HepG2 (cell line): ENCODE results near the gene PLSCR3. TPM values are rescaled to one million over a fixed set of nuclear protein-coding genes. Genes with fewer than 3 reads are reported as not detected.
A peak's percentile ranks its signal among the peaks of the same experiment; 100 is the strongest.

ENCODE experiments used
- CHD2 ChIP-seq: IDR thresholded peaks from 2 replicates; pipeline ENCODE4 v1.6.1; 2011; ENCODE audit warnings: low read depth, low read length, improper control_type of control experiment
- CSRNP1 ChIP-seq: sonication (generic); formaldehyde crosslinking; IDR thresholded peaks from 2 replicates; pipeline ENCODE4 v1.8.1; 2023; ENCODE audit warnings: mild to moderate bottlenecking, missing genetic modification reagents
- EED ChIP-seq: sonication (generic); formaldehyde crosslinking; IDR thresholded peaks from 2 replicates; pipeline ENCODE4 v1.5.0; 2020; ENCODE audit warnings: mild to moderate bottlenecking, missing genetic modification reagents
- HNF1B ChIP-seq: sonication (generic); formaldehyde crosslinking; IDR thresholded peaks from 2 replicates; pipeline ENCODE4 v1.5.1; 2020; ENCODE audit warnings: mild to moderate bottlenecking, moderate library complexity, missing genetic modification reagents
- MAX ChIP-seq: IDR thresholded peaks from 2 replicates; pipeline ENCODE4 v1.6.1; 2012; ENCODE audit warnings: inconsistent platforms
- PCBP1 ChIP-seq: fragments of 200-400 bp; formaldehyde crosslinking; IDR thresholded peaks from 2 replicates; pipeline ENCODE4 v1.6.1; 2017; ENCODE audit warnings: mild to moderate bottlenecking, low read depth, low read length, borderline replicate concordance
- PHF21A ChIP-seq: sonication (generic); formaldehyde crosslinking; IDR thresholded peaks from 2 replicates; pipeline ENCODE4 v1.5.0; 2020; ENCODE audit warnings: mild to moderate bottlenecking, missing genetic modification reagents
- PRDM10 ChIP-seq: sonication (generic); formaldehyde crosslinking; IDR thresholded peaks from 2 replicates; pipeline ENCODE4 v1.4.0; 2020; ENCODE audit warnings: low read depth, missing genetic modification reagents
- TAF1 ChIP-seq: sonication (generic); formaldehyde crosslinking; IDR thresholded peaks from 2 replicates; pipeline ENCODE4 v1.4.0; 2020; ENCODE audit warnings: missing genetic modification reagents
- TEF ChIP-seq: sonication (generic); formaldehyde crosslinking; IDR thresholded peaks from 2 replicates; pipeline ENCODE4 v1.5.0; 2020; ENCODE audit warnings: missing genetic modification reagents
- TMF1 ChIP-seq: sonication (generic); formaldehyde crosslinking; IDR thresholded peaks from 2 replicates; pipeline ENCODE4 v1.8.1; 2022; ENCODE audit warnings: low read depth, missing genetic modification reagents
- ZBTB7B ChIP-seq: sonication (generic); formaldehyde crosslinking; IDR thresholded peaks from 2 replicates; pipeline ENCODE4 v1.4.0; 2020; ENCODE audit warnings: missing genetic modification reagents
- ZFP91 ChIP-seq: sonication (generic); formaldehyde crosslinking; IDR thresholded peaks from 2 replicates; pipeline ENCODE4 v1.9.0; 2022; ENCODE audit warnings: missing genetic modification reagents, mild to moderate bottlenecking, borderline replicate concordance
- ZFX ChIP-seq: sonication (generic); formaldehyde crosslinking; IDR thresholded peaks from 2 replicates; pipeline ENCODE4 v1.4.0; 2020; ENCODE audit warnings: mild to moderate bottlenecking, low read depth, missing genetic modification reagents, moderate library complexity
- ZNF333 ChIP-seq: sonication (generic); formaldehyde crosslinking; IDR thresholded peaks from 2 replicates; pipeline ENCODE4 v1.4.0; 2020; ENCODE audit warnings: mild to moderate bottlenecking, missing genetic modification reagents, borderline replicate concordance
- ZNF451 ChIP-seq: sonication (generic); formaldehyde crosslinking; IDR thresholded peaks from 2 replicates; pipeline ENCODE4 v1.5.0; 2020; ENCODE audit warnings: mild to moderate bottlenecking, missing genetic modification reagents
- ZNF761 ChIP-seq: sonication (generic); formaldehyde crosslinking; conservative IDR thresholded peaks from 2 replicates; pipeline ENCODE4 v1.4.0; 2020; ENCODE audit warnings: mild to moderate bottlenecking, missing genetic modification reagents
- ZNF891 ChIP-seq: sonication (generic); formaldehyde crosslinking; IDR thresholded peaks from 2 replicates; pipeline ENCODE4 v1.5.0; 2020; ENCODE audit warnings: mild to moderate bottlenecking, missing genetic modification reagents
- ZZZ3 ChIP-seq: sonication (generic); formaldehyde crosslinking; IDR thresholded peaks from 2 replicates; pipeline ENCODE4 v1.4.0; 2020; ENCODE audit warnings: missing genetic modification reagents, mild to moderate bottlenecking, borderline replicate concordance
- polyA plus RNA-seq, 8 experiments: library from polyadenylated mRNA; depleted of rRNA in 3 of 8; stranded (reverse) in 7 of 8; unstranded in 1 of 8; fragments of >200 nt; fragmentation: Illumina TruSeq in 4 of 8; extraction: Trizol in 4 of 8; gene quantifications; 2 replicates each; pipeline versions ENCODE4 v1.2.1 to v1.2.3, GENCODE V29; 2011 to 2016; ENCODE audit warnings: low read depth in 4 of 8, missing spikeins in 1 of 8, mixed read lengths in 1 of 8; ENCODE audit not compliant: insufficient read depth in 1 of 8
- total RNA-seq, 5 experiments: library from RNA; depleted of rRNA; stranded (reverse); fragments of >200 nt; fragmentation: Illumina TruSeq; extraction: Trizol; gene quantifications; 2 replicates each; pipeline ENCODE4 v1.2.3, GENCODE V29; 2016; ENCODE audit warnings: low read depth in 1 of 5

PLSCR3 gene
- total and polyA plus RNA-seq, 2 of the 13 experiments (the other 11 are each of a cell fraction or from before 2014, with no cell fraction given), result 5.6 to 6.2 TPM

GRCh38 chr17:7440113-7440833 lies 45.9 kb upstream of the PLSCR3 start (continued):
- TF ChIP-seq ZNF451 (CRISPR knock-in tag) (0 out of 2 replicates have a peak, but pooled peaks have one; percentile 58), ZBTB7B (CRISPR knock-in tag) (peak; percentile 63; the same call in 1 of the 2 replicates), MAX (peak; percentile 56), EED (CRISPR knock-in tag) (0 out of 2 replicates have a peak, but pooled peaks have one; percentile 33), HNF1B (CRISPR knock-in tag) (0 out of 2 replicates have a peak, but pooled peaks have one; percentile 30), ZZZ3 (CRISPR knock-in tag) (0 out of 2 replicates have a peak, but pooled peaks have one; percentile 50), TAF1 (CRISPR knock-in tag) (peak; percentile 10; the same call in 1 of the 2 replicates), PHF21A (0 out of 2 replicates have a peak, but pooled peaks have one; percentile 2), ZNF333 (no peak), CHD2 (peak; percentile 90), TMF1 (CRISPR knock-in tag) (0 out of 2 replicates have a peak, but pooled peaks have one; percentile 8), PRDM10 (CRISPR knock-in tag) (peak; percentile 98), TEF (CRISPR knock-in tag) (no peak), ZFP91 (peak; percentile 58; the same call in 1 of the 2 replicates), PCBP1 (peak; percentile 30; the same call in 1 of the 2 replicates), ZNF761 (CRISPR knock-in tag) (no peak), ZFX (peak; percentile 34), ZNF891 (0 out of 2 replicates have a peak, but pooled peaks have one; percentile 62), CSRNP1 (CRISPR knock-in tag) (peak; percentile 77)
